SK-N-SH treated with all-trans-retinoic acid at 6 μM for 48 hours (cell line): ENCODE data around the gene PARD3B.

Experiments
- ATAC-seq: fragments of 200-7000 bp; cut with Tn5 transposase; 3 replicates; pipeline ENCODE4 v1.9.1; 2020; ENCODE audit warnings: mild to moderate bottlenecking, moderate library complexity
- ARNTL ChIP-seq: fragments of 450-650 bp; formaldehyde crosslinking; IDR thresholded peaks from 2 replicates; pipeline ENCODE4 v1.5.0; 2020; ENCODE audit warnings: low read depth, mild to moderate bottlenecking, moderate library complexity, borderline replicate concordance
- BACH2 ChIP-seq: fragments of 250-450 bp; sonication (Bioruptor Pico); IDR thresholded peaks from 2 replicates; pipeline ENCODE4 v1.9.0; 2021; ENCODE audit warnings: mild to moderate bottlenecking, borderline replicate concordance
- CREB5 ChIP-seq: fragments of 250-450 bp; sonication (Bioruptor Pico); IDR thresholded peaks from 2 replicates; pipeline ENCODE4 v1.5.1; 2020; ENCODE audit warnings: low read depth, mild to moderate bottlenecking, moderate library complexity
- CSDC2 ChIP-seq: fragments of 250-450 bp; sonication (Bioruptor Pico); IDR thresholded peaks from 2 replicates; pipeline ENCODE4 v1.5.0; 2020; ENCODE audit warnings: mild to moderate bottlenecking, moderate library complexity
- ESRRG ChIP-seq: fragments of 250-450 bp; sonication (Bioruptor Pico); IDR thresholded peaks from 2 replicates; pipeline ENCODE4 v1.6.1; 2021; ENCODE audit warnings: mild to moderate bottlenecking
- GLIS3 ChIP-seq: fragments of 250-450 bp; sonication (Bioruptor Pico); IDR thresholded peaks from 2 replicates; pipeline ENCODE4 v1.5.0; 2020; ENCODE audit warnings: mild to moderate bottlenecking, moderate library complexity
- ISL1 ChIP-seq: fragments of 250-450 bp; sonication (Bioruptor Pico); IDR thresholded peaks from 2 replicates; pipeline ENCODE4 v2.1.2; 2022; ENCODE audit warnings: mild to moderate bottlenecking, moderate library complexity
- PPARA ChIP-seq: fragments of 250-450 bp; sonication (Bioruptor Pico); IDR thresholded peaks from 2 replicates; pipeline ENCODE4 v1.5.0; 2020; ENCODE audit warnings: mild to moderate bottlenecking, borderline replicate concordance
- RARB ChIP-seq: fragments of 250-450 bp; sonication (Bioruptor Pico); IDR thresholded peaks from 2 replicates; pipeline ENCODE4 v1.8.0; 2021; ENCODE audit warnings: mild to moderate bottlenecking, moderate library complexity
- SNAI2 ChIP-seq: fragments of 250-450 bp; sonication (Bioruptor Pico); IDR thresholded peaks from 2 replicates; pipeline ENCODE4 v1.5.0; 2020; ENCODE audit warnings: mild to moderate bottlenecking, moderate library complexity
- TCF4 ChIP-seq: fragments of 250-450 bp; sonication (Bioruptor Pico); IDR thresholded peaks from 2 replicates; pipeline ENCODE4 v1.8.0; 2021; ENCODE audit warnings: mild to moderate bottlenecking, moderate library complexity, borderline replicate concordance
- TOX ChIP-seq: fragments of 250-450 bp; sonication (Bioruptor Pico); IDR thresholded peaks from 2 replicates; pipeline ENCODE4 v1.8.0; 2021; ENCODE audit warnings: mild to moderate bottlenecking, moderate library complexity, borderline replicate concordance
- TSHZ2 ChIP-seq: fragments of 250-450 bp; sonication (Bioruptor Pico); IDR thresholded peaks from 2 replicates; pipeline ENCODE4 v1.5.0; 2020; ENCODE audit warnings: mild to moderate bottlenecking, moderate library complexity
- ZC3H10 ChIP-seq: fragments of 250-450 bp; sonication (Bioruptor Pico); IDR thresholded peaks from 2 replicates; pipeline ENCODE4 v1.5.1; 2021; ENCODE audit warnings: mild to moderate bottlenecking, moderate library complexity
- ZFP3 ChIP-seq: fragments of 250-450 bp; sonication (Bioruptor Pico); IDR thresholded peaks from 2 replicates; pipeline ENCODE4 v1.5.0; 2020; ENCODE audit warnings: mild to moderate bottlenecking, moderate library complexity
- ZFP30 ChIP-seq: fragments of 450-650 bp; formaldehyde crosslinking; IDR thresholded peaks from 2 replicates; pipeline ENCODE4 v1.5.0; 2022; ENCODE audit warnings: mild to moderate bottlenecking, moderate library complexity
- ZNF565 ChIP-seq: fragments of 450-650 bp; formaldehyde crosslinking; conservative IDR thresholded peaks from 2 replicates; pipeline ENCODE4 v1.5.0; 2020; ENCODE audit warnings: low read depth, mild to moderate bottlenecking, moderate library complexity
- ZNF70 ChIP-seq: fragments of 450-650 bp; formaldehyde crosslinking; IDR thresholded peaks from 2 replicates; pipeline ENCODE4 v1.5.0; 2020; ENCODE audit warnings: mild to moderate bottlenecking, moderate library complexity
- ZNF8 ChIP-seq: fragments of 450-650 bp; formaldehyde crosslinking; IDR thresholded peaks from 2 replicates; pipeline ENCODE4 v1.5.0; 2020; ENCODE audit warnings: mild to moderate bottlenecking, moderate library complexity
- TF ChIP-seq, protein P1 (sequence below): fragments of 250-450 bp; sonication (Bioruptor Pico); IDR thresholded peaks from 2 replicates; pipeline ENCODE4 v1.5.1; 2021; ENCODE audit warnings: mild to moderate bottlenecking, moderate library complexity
- TF ChIP-seq, protein P2 (sequence below): fragments of 250-450 bp; sonication (Bioruptor Pico); IDR thresholded peaks from 2 replicates; pipeline ENCODE4 v1.8.0; 2020; ENCODE audit warnings: mild to moderate bottlenecking, moderate library complexity, borderline replicate concordance

PARD3B gene

GRCh38 chr2:205657579-205657978, 1112.3 kb downstream of the PARD3B start (continued):
- TF ChIP-seq CREB5, result no peak
- no peak for TF ChIP-seq BACH2
- TF ChIP-seq GLIS3 (CRISPR knock-in tag), result no peak
- TF ChIP-seq TOX (CRISPR knock-in tag), result no peak
- no peak for TF ChIP-seq TCF4 (CRISPR knock-in tag)

DNA sequence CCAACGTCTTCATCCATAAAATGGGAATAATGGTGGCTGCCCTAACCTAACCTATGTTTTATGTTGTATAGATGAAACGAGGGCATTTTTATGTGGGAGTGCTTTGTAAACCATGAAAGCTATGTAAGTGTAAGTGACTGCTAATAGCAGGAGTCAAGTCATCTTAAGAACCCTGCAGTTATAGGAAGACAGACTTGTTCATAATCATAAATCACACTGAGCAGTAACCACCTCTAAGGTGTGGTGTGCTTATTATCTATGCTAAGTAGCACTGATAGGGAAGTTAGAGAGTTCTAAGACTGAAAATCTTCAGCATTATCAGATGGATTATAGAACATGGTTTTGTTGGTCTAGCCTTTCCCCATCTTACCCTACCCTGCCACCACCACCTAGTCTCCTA, 1112.8 kb downstream of the PARD3B start:
- no peak for ATAC-seq
- no peak for TF ChIP-seq CSDC2 (CRISPR knock-in tag)

DNA sequence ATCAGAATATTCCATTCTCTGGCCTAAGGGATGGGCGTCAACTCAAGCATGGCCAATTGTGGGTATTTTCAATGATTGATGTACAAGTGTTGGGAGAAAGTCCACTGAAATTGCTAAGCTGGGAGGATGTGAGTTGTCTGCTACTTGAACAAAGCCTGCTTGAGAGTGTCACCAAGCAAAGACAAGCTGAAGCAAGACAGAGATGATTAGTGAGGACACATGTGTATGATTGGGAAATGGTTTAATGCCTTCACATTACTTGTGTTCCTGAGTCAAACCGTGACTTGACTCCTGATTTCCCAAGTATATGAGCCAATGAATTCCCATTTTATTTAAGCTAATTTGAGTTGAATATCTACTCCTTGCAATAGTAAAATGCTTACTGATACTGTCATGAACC, 1113.3 kb downstream of the PARD3B start:
- ATAC-seq, result no peak
- no peak for TF ChIP-seq ESRRG
- TF ChIP-seq RARB (CRISPR knock-in tag), result no peak
- no peak for TF ChIP-seq ZNF8
- no peak for TF ChIP-seq ZFP3 (CRISPR knock-in tag)
- no peak for TF ChIP-seq BACH2
- no peak for TF ChIP-seq TOX (CRISPR knock-in tag)
- TF ChIP-seq, protein P1, sequence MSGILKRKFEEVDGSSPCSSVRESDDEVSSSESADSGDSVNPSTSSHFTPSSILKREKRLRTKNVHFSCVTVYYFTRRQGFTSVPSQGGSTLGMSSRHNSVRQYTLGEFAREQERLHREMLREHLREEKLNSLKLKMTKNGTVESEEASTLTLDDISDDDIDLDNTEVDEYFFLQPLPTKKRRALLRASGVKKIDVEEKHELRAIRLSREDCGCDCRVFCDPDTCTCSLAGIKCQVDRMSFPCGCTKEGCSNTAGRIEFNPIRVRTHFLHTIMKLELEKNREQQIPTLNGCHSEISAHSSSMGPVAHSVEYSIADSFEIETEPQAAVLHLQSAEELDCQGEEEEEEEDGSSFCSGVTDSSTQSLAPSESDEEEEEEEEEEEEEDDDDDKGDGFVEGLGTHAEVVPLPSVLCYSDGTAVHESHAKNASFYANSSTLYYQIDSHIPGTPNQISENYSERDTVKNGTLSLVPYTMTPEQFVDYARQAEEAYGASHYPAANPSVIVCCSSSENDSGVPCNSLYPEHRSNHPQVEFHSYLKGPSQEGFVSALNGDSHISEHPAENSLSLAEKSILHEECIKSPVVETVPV (CRISPR knock-in tag), result no peak
- no peak for TF ChIP-seq TSHZ2 (CRISPR knock-in tag)
- no peak for TF ChIP-seq CSDC2 (CRISPR knock-in tag)
- no peak for TF ChIP-seq ZFP30
- no peak for TF ChIP-seq ZNF565 (CRISPR knock-in tag)
- TF ChIP-seq ZC3H10 (CRISPR knock-in tag), result no peak

DNA sequence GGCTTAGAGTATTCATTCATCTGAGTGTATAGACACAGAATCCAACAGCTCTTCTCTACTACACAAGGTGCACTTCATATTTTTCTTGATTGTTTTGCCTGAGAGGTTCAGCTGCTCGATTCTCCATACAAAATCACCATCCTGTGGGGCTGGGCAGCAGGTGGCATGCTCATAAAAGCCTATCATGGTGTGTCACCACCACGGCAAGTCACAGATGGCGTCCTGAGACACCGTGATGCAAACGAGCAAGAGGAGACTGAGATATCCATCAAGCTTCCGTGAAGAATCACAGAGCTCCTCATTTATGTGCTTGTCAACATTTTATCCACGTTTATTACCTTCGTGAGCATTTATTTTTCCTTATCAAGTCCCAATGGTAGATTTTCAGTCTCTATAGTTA, 1114.6 kb downstream of the PARD3B start:
- TF ChIP-seq, protein P1 (CRISPR knock-in tag), result no peak
- TF ChIP-seq ARNTL (CRISPR knock-in tag), result no peak
- no peak for TF ChIP-seq GLIS3 (CRISPR knock-in tag)
- no peak for TF ChIP-seq ZNF70 (CRISPR knock-in tag)
- no peak for TF ChIP-seq CREB5
- no peak for TF ChIP-seq TCF4 (CRISPR knock-in tag)
- TF ChIP-seq CSDC2 (CRISPR knock-in tag), result no peak
- no peak for TF ChIP-seq BACH2
- no peak for TF ChIP-seq PPARA (CRISPR knock-in tag)
- TF ChIP-seq, protein P2, sequence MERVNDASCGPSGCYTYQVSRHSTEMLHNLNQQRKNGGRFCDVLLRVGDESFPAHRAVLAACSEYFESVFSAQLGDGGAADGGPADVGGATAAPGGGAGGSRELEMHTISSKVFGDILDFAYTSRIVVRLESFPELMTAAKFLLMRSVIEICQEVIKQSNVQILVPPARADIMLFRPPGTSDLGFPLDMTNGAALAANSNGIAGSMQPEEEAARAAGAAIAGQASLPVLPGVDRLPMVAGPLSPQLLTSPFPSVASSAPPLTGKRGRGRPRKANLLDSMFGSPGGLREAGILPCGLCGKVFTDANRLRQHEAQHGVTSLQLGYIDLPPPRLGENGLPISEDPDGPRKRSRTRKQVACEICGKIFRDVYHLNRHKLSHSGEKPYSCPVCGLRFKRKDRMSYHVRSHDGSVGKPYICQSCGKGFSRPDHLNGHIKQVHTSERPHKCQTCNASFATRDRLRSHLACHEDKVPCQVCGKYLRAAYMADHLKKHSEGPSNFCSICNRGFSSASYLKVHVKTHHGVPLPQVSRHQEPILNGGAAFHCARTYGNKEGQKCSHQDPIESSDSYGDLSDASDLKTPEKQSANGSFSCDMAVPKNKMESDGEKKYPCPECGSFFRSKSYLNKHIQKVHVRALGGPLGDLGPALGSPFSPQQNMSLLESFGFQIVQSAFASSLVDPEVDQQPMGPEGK (CRISPR knock-in tag), result no peak
- TF ChIP-seq SNAI2 (CRISPR knock-in tag), result no peak
- no peak for TF ChIP-seq ZC3H10 (CRISPR knock-in tag)
- TF ChIP-seq ZNF565 (CRISPR knock-in tag), result no peak
- TF ChIP-seq ZFP3 (CRISPR knock-in tag), result no peak
- no peak for TF ChIP-seq TOX (CRISPR knock-in tag)
- TF ChIP-seq ISL1 (CRISPR knock-in tag), result no peak
- no peak for TF ChIP-seq RARB (CRISPR knock-in tag)
- TF ChIP-seq ZNF8, result no peak
- no peak for ATAC-seq
